GM10266 (cell line): ENCODE measurements around the gene ABR.
A peak's percentile ranks its signal among the peaks of the same experiment; 100 is the strongest.

Experiments
- DNase-seq: peaks from one replicate; pipeline ENCODE4 v3.0.0; 2012; ENCODE audit errors: extremely low spot score
- CTCF ChIP-seq: IDR thresholded peaks from 2 replicates; pipeline ENCODE4 v1.5.1; 2012; ENCODE audit warnings: mild to moderate bottlenecking, low read depth; ENCODE audit not compliant: control insufficient read depth, insufficient read depth; ENCODE audit errors: missing control alignments

Gene ABR

GRCh38 chr17:981292-981658, 198.5 kb downstream of the ABR start:
- no peak for DNase-seq
- TF ChIP-seq CTCF = no peak

DNA sequence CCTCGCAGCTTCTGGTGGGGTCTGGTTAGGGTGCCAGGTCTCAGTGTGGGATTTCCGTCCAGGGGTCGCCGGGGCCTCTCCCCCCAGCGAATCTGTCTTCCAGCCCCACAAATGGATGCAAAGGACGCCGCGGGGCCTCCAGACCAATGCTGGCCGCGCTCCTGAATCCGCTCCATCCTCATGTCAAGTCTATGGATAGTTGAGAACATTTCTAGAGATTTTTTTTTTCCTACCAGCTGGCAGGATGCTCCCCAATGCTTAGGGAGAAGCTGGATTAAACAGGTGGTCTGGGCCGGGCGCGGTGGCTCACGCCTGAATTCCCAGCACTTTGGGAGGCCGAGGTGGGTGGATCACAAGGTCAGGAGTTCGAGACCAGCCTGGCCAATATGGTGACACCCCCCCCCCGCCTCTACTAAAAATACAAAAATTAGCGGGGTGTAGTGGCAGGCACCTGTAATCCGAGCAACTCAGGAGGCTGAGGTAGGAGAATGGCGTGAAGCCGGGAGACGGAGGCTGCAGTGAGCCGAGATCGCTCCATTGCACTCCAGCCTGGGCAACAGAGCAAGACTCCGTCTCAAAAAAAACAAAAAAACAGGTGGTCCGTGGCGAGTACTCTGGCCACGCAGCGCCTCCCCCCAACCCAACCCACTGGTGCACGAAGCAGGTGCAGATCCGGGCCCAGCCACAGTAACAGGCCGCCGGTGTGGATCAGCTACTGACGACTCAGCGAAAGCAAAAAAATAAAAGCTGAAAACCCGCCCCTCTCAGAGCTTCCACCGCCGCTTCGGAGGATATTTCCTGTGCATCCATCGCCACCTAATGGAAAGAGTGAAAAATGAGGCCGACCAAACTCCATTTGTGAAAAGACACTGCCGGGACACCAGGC, 199.1 kb downstream of the ABR start:
- peak; percentile 81 for DNase-seq
- peak; percentile 70 for TF ChIP-seq CTCF

DNA sequence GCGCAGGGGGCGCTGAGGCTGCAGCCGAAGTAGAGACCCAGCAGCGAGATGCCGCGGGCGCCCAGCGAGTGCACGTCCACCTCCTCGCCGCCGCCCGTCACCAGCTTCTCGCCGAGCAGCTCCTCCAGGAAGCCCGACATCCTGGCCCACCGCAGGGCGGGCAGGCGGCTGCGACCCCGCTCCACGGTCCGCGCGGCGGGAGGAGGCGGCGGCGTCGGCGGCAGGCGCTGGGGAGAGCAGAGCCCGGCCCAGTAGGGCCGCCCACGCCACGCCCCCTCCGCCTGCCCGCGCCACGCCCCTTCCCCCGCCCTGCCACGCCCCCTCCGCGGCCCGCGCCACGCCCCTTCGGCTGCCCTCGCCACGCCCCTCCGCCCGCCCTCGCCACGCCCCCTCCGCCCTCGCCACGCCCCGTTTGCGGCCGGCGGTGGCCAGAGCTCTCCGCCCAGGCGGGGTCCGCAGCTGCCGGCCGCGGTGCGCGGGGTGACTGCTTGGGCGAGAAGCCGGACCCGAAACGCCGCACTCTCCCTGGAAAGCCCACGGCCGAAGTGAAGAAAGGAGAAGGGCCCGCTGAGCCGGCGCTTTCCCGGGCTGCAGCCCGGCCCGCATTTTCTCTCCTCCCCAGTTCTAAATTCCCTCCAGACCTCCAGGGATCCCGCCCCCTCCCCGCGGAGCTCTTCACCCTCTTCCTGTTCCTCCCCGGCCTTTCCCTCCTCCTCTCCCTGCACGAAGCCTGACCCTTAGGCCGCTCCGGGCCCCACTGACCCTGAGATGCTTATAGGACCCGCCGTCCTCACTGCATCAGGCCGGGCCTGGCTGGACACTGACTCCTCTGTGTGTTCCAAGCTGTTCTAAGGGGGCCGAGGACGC, 200.0 kb downstream of the ABR start, which contains the start of gene NXN:
Gene NXN, minus strand, starts transcription at position 238 of the 867 bp plus-strand sequence.
- DNase-seq = peak; percentile 99
- TF ChIP-seq CTCF = peak; percentile 18

DNA sequence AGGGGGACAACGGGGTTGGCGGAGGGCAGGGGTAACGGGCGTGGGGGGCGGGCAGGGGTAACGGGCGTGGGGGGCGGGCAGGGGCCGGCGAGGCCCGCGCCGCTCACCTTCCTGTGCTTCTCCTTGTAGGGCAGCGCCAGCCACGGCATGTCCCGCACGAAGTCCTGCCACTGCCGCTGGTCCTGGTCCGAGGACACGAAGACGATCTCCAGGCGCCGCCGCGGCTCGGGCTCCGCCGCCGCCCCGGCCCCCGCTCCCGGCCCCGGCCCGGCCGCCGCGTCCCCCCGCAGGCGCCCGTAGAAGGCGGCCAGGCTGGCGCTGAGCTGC, 200.6 kb downstream of the ABR start:
- DNase-seq = no peak
- TF ChIP-seq CTCF = no peak

DNA sequence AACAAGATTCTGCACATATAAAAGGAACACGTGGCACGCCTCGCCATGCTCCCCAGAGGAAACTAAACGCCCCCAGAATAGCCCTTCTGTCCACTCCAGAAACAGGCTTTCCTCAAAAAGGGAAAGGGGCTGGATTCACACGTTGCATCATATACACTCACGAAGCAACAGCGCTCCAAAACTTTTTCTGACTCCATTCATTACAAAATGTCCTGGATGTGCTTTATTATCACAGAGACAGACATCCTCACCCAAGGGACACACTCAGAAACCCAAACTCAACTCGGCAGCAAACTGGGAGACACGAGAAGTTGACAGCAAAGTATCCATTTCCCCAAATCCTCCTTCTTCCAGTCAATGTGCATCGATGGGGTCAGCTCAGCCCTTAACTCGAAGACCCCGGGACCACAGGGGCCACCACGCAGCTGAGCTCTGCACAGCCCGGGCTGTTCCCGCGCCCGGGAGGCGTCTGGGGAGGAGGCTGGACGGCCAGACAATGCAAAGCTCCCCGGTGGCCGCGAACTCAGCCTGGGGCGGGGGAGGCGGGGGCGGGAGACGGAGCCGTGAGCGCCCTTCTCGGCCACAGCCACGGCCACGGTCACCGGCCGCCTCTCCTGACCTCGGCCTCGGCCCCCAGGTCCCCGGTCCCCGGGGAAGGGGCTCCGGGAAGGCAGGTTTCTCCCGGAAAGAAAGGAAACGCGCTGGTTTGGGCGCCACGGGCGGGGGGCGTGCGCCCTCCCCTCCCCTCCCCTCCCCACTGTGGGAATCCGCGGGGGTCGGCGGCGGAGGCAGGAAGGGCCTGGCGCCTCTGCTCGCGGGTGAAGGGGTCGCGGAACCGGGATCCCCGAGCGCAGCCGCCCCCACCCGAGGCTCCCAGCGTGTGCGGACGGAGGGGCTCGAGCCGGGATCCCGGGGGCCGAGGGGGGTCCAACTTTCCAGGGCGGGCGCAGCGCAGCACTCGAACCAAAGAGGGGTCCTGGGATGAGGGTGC, 201.4 kb downstream of the ABR start:
- peak; percentile 43 for DNase-seq
- no peak for TF ChIP-seq CTCF

DNA sequence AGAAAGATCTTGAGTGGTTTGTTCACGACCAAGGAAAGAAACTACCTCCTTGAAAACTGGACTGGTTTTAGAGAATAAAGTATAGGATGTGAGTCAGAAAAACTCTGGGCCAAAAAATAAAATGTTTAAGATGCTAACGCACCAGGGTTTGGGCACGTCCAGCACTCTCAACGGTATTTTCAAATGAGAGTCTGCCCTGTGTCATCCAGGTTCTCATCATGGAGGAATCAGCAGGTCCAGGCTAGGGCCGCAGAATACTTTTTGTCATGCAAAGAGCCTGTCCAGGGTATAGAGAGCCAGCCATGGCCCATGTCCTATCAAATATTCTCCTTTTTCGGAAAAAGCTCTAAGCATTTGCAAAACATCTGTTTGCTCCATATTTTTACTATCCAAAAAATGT, 202.6 kb downstream of the ABR start:
- no peak for DNase-seq
- no peak for TF ChIP-seq CTCF
